HG03342 (cell line): ENCODE measurements around the gene PTPRM.
"Not testable (repeated sequence)": the region's sequence is repeated elsewhere in the genome, so short reads cannot be mapped to it uniquely, and the experiment has no call there.

Source experiments
- ATAC-seq: cut with Tn5 transposase; IDR thresholded peaks from one replicate; pipeline ENCODE4 v1.9.1; 2021; ENCODE audit warnings: mild to moderate bottlenecking, moderate library complexity; ENCODE audit not compliant: unreplicated experiment

PTPRM gene

DNA sequence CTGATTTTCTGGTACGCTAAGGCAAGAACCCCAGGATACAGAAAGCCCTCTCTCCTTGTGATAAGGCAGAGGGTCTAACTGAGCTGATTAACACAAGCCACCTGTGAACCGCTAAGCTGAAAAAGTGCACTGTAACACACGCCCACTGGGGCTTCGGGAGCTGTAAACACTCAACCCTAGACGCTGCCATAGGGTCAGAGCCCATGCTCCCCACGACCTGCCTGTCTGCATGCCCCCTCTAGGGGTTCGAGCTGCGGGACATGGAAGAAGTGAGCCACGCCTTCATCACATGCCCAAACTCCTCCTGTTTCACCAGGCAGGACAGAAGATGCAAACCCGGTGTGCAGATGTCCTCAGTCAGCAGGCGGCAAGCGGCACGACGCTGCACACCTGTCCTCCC lies 868.3 kb downstream of the PTPRM start:
- ATAC-seq = no peak

DNA sequence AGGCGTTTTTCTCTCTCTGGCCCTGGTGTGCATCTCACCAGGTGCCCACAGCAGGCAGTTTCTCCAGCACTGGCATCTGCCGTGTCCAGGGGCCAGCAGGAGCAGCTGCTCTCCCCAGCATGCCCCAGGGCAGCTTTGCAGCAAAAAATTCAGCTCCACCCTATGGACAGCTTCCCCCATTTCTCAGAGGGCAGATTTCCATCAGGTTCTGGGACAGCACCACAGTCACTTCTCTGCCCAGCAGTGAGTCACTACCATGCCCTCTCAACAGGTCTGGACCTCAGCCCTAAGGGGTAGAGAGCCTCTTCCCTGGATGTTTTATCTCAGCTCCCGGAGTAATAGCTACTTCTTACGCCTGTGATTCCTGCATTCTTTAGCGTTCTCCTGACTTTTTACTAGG lies 871.9 kb downstream of the PTPRM start:
- no peak for ATAC-seq

DNA sequence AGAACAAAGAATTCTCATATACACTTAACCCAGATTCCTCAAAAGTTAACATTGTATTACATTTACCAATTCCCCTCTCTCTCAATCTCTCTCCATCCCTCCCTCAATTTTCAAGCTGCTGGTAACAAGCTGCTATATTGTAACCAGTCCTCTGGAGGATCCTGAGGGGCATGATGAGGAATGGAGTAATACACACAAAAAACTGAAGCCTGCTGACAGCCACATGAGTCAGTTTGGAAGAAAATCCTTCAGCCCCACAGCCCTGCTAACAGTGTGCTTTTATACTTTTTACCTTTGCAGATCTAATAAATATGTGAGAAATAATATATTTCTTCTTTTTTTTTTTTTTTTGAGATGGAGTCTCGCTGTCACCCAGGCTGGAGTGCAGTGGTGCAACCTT lies 876.4 kb downstream of the PTPRM start:
- no peak for ATAC-seq

DNA sequence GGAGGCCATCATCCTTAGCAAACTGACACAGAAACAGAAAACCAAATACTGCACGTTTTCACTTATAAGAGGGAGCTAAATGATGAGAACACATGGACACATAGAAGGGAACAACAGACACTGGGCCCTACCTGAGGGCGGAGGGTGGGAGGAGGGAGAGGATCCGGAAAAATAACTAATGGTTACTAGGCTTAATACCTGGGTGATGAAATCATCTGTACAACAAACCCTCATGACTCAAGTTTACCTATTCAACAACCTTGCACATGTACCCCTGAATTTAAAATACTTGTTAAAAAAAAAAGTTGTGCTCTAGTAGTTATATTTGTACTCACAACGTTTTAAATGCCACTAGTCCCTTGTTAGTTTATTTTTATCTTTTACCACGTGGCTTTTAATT lies 879.8 kb downstream of the PTPRM start:
- ATAC-seq = not testable (repeated sequence)

GRCh38 chr18:8448130-8448529 lies 881.0 kb downstream of the PTPRM start:
- no peak for ATAC-seq

- no peak for ATAC-seq
Measured at GRCh38 chr18:8450013-8450412, 882.9 kb downstream of the PTPRM start.

- no peak for ATAC-seq
Measured at GRCh38 chr18:8450898-8451665, 884.0 kb downstream of the PTPRM start.

- ATAC-seq = no peak
Measured at GRCh38 chr18:8453528-8453927, 886.4 kb downstream of the PTPRM start.

GRCh38 chr18:8454136-8454535 lies 887.0 kb downstream of the PTPRM start:
- no peak for ATAC-seq

- no peak for ATAC-seq
Measured at GRCh38 chr18:8455661-8456614, 888.8 kb downstream of the PTPRM start.
